ENCODE measurements around the gene RAPGEF3. TPM values are rescaled to one million over a fixed set of nuclear protein-coding genes. Genes with fewer than 3 reads are reported as not detected.

The RAPGEF3 gene
- total RNA-seq, 2 experiments from 2014 or later = 2.1 to 2.5 TPM

GRCh38 chr12:47753021-47754001 lies 5.4 kb downstream of the RAPGEF3 start:
- no peak overlapping the region for H3K27ac Mint-ChIP-seq
- H3K36me3 Mint-ChIP-seq = no peaks in the 10 kb centered on the region
- CTCF ChIA-PET = interaction anchor here (3.0 to 14.4 kb wide), 4 partner anchors 10 to 85 kb away, joined by 13 to 361 read pairs (median 70); partner anchors contain the start of gene SLC48A1
- intact Hi-C loops (cut with micrococcal nuclease) = loop anchor here (2.0 kb wide), 1 partner anchor 47 kb away; the partner anchor contains the start of gene RPAP3
- DNase-seq = no peak
- H3K9me3 Mint-ChIP-seq = no peaks in the 10 kb centered on the region
- peaks cover 39% of the 10 kb centered on the region for H3K4me1 Mint-ChIP-seq (ENCODE audit: low read depth)
- no peak overlapping the region for H3K4me3 Mint-ChIP-seq
- POLR2A ChIA-PET = no interaction called here
- H3K27me3 Mint-ChIP-seq = no peaks in the 10 kb centered on the region

GRCh38 chr12:47752552-47752951 lies 6.1 kb downstream of the RAPGEF3 start:
- H3K27me3 Mint-ChIP-seq = no peaks in the 10 kb centered on the region
- peaks cover 35% of the 10 kb centered on the region for H3K4me1 Mint-ChIP-seq (ENCODE audit: low read depth)
- H3K9me3 Mint-ChIP-seq = no peaks in the 10 kb centered on the region
- POLR2A ChIA-PET = no interaction called here
- CTCF ChIA-PET = interaction anchor here (0.9 to 14.4 kb wide), 3 partner anchors 9 to 86 kb away, joined by 3 to 361 read pairs (median 6); no protein-coding TSS in a partner anchor
- H3K27ac Mint-ChIP-seq = no peak overlapping the region
- no peak for DNase-seq
- no peaks in the 10 kb centered on the region for H3K36me3 Mint-ChIP-seq
- intact Hi-C loops (cut with micrococcal nuclease) = no loop called here
- H3K4me3 Mint-ChIP-seq = no peak overlapping the region

- intact Hi-C loops (cut with micrococcal nuclease) = no loop called here
- no peak for DNase-seq
- H3K27me3 Mint-ChIP-seq = no peaks in the 10 kb centered on the region
- POLR2A ChIA-PET = no interaction called here
- no peaks in the 10 kb centered on the region for H3K36me3 Mint-ChIP-seq
- CTCF ChIA-PET = interaction anchor here (0.9 to 14.4 kb wide), 3 partner anchors 9 to 86 kb away, joined by 3 to 361 read pairs (median 6); no protein-coding TSS in a partner anchor
- peaks cover 31% of the 10 kb centered on the region for H3K4me1 Mint-ChIP-seq (ENCODE audit: low read depth)
- H3K4me3 Mint-ChIP-seq = no peak overlapping the region
- no peak overlapping the region for H3K27ac Mint-ChIP-seq
- H3K9me3 Mint-ChIP-seq = no peaks in the 10 kb centered on the region
These were observed 6.6 kb downstream of the RAPGEF3 start for GRCh38 chr12:47752121-47752520.

GRCh38 chr12:47751561-47751960 lies 7.1 kb downstream of the RAPGEF3 start:
- DNase-seq = no peak
- POLR2A ChIA-PET = no interaction called here
- Mint-ChIP-seq H3K9me3 (no peaks in the 10 kb centered on the region), H3K36me3 (no peaks in the 10 kb centered on the region), H3K27ac (no peak overlapping the region), H3K4me1 (ENCODE audit: low read depth) (peaks cover 27% of the 10 kb centered on the region), H3K27me3 (no peaks in the 10 kb centered on the region), H3K4me3 (no peak overlapping the region)
- CTCF ChIA-PET = interaction anchor here (0.9 to 14.4 kb wide), 3 partner anchors 8 to 87 kb away, joined by 3 to 361 read pairs (median 6); no protein-coding TSS in a partner anchor
- intact Hi-C loops (cut with micrococcal nuclease) = no loop called here

- intact Hi-C loops (cut with micrococcal nuclease) = no loop called here
- Mint-ChIP-seq H3K9me3 (no peaks in the 10 kb centered on the region), H3K4me1 (ENCODE audit: low read depth) (peaks cover 21% of the 10 kb centered on the region), H3K36me3 (no peaks in the 10 kb centered on the region), H3K4me3 (no peak overlapping the region), H3K27me3 (no peaks in the 10 kb centered on the region), H3K27ac (no peak overlapping the region)
- DNase-seq = no peak
- CTCF ChIA-PET = interaction anchor here (1.0 to 14.4 kb wide), 3 partner anchors 8 to 87 kb away, joined by 4 to 361 read pairs (median 6); no protein-coding TSS in a partner anchor
- POLR2A ChIA-PET = no interaction called here
These were observed 7.7 kb downstream of the RAPGEF3 start for GRCh38 chr12:47750916-47751470.

- Mint-ChIP-seq H3K27ac (no peak overlapping the region), H3K36me3 (no peaks in the 10 kb centered on the region), H3K4me3 (no peak overlapping the region), H3K4me1 (ENCODE audit: low read depth) (peaks cover 15% of the 10 kb centered on the region), H3K27me3 (no peaks in the 10 kb centered on the region), H3K9me3 (no peaks in the 10 kb centered on the region)
- ChIA-PET CTCF (interaction anchor here (1.0 to 14.4 kb wide), 2 partner anchors 7 to 17 kb away, joined by 4 to 361 read pairs; no protein-coding TSS in a partner anchor), POLR2A (no interaction called here)
- intact Hi-C loops (cut with micrococcal nuclease) = no loop called here
- no peak for DNase-seq
These were observed 8.4 kb downstream of the RAPGEF3 start for GRCh38 chr12:47750229-47750798.

GRCh38 chr12:47748899-47749298 lies 9.8 kb downstream of the RAPGEF3 start:
- CTCF ChIA-PET = interaction anchor here (2.1 kb wide), 1 partner anchor 17 kb away, joined by 5 read pairs; no protein-coding TSS in a partner anchor
- no peak overlapping the region for H3K4me3 Mint-ChIP-seq
- no peak overlapping the region for H3K27ac Mint-ChIP-seq
- intact Hi-C loops (cut with micrococcal nuclease) = no loop called here
- no peak for DNase-seq
- H3K27me3 Mint-ChIP-seq = no peaks in the 10 kb centered on the region
- POLR2A ChIA-PET = no interaction called here
- H3K9me3 Mint-ChIP-seq = no peaks in the 10 kb centered on the region
- peaks cover 4% of the 10 kb centered on the region for H3K4me1 Mint-ChIP-seq (ENCODE audit: low read depth)
- no peaks in the 10 kb centered on the region for H3K36me3 Mint-ChIP-seq

- Mint-ChIP-seq H3K27ac (no peak overlapping the region), H3K36me3 (no peaks in the 10 kb centered on the region), H3K4me3 (no peak overlapping the region), H3K9me3 (no peaks in the 10 kb centered on the region), H3K27me3 (no peaks in the 10 kb centered on the region), H3K4me1 (ENCODE audit: low read depth) (peaks cover 5% of the 10 kb centered on the region)
- DNase-seq = no peak
- ChIA-PET CTCF (interaction anchor here (2.1 to 2.4 kb wide), 2 partner anchors 17 to 19 kb away, joined by 5 to 17 read pairs; no protein-coding TSS in a partner anchor), POLR2A (no interaction called here)
- intact Hi-C loops (cut with micrococcal nuclease) = no loop called here
These were observed 10.2 kb downstream of the RAPGEF3 start for GRCh38 chr12:47748507-47748828.

- intact Hi-C loops (cut with micrococcal nuclease) = no loop called here
- ChIA-PET POLR2A (no interaction called here), CTCF (interaction anchor here (1.1 to 9.7 kb wide), 4 partner anchors 9 to 32 kb away, joined by 5 to 361 read pairs (median 11); partner anchors contain the start of gene RAPGEF3)
- Mint-ChIP-seq H3K9me3 (no peaks in the 10 kb centered on the region), H3K4me3 (no peak overlapping the region), H3K27ac (no peak overlapping the region), H3K27me3 (no peaks in the 10 kb centered on the region), H3K36me3 (no peaks in the 10 kb centered on the region), H3K4me1 (ENCODE audit: low read depth) (peaks cover 5% of the 10 kb centered on the region)
- DNase-seq = no peak
These were observed 10.8 kb downstream of the RAPGEF3 start for GRCh38 chr12:47747596-47748506.

- Mint-ChIP-seq H3K4me3 (no peak overlapping the region), H3K27ac (no peak overlapping the region), H3K9me3 (no peaks in the 10 kb centered on the region), H3K4me1 (ENCODE audit: low read depth) (peaks cover 8% of the 10 kb centered on the region), H3K36me3 (no peaks in the 10 kb centered on the region), H3K27me3 (no peaks in the 10 kb centered on the region)
- POLR2A ChIA-PET = no interaction called here
- DNase-seq = no peak
- intact Hi-C loops (cut with micrococcal nuclease) = no loop called here
- CTCF ChIA-PET = interaction anchor here (0.7 to 9.7 kb wide), 5 partner anchors 10 to 91 kb away, joined by 3 to 361 read pairs (median 5); partner anchors contain the start of gene RAPGEF3
These were observed 11.6 kb downstream of the RAPGEF3 start for GRCh38 chr12:47747126-47747525.

GRCh38 chr12:47746523-47746922 lies 12.2 kb downstream of the RAPGEF3 start:
- Mint-ChIP-seq H3K4me1 (ENCODE audit: low read depth) (peaks cover 10% of the 10 kb centered on the region), H3K27me3 (no peaks in the 10 kb centered on the region), H3K4me3 (no peak overlapping the region), H3K9me3 (no peaks in the 10 kb centered on the region), H3K36me3 (no peaks in the 10 kb centered on the region), H3K27ac (no peak overlapping the region)
- DNase-seq = no peak
- CTCF ChIA-PET = interaction anchor here (0.7 to 9.7 kb wide), 5 partner anchors 11 to 92 kb away, joined by 3 to 361 read pairs (median 5); partner anchors contain the start of gene RAPGEF3
- intact Hi-C loops (cut with micrococcal nuclease) = no loop called here
- POLR2A ChIA-PET = no interaction called here

Measured in activated CD4-positive, alpha-beta memory T cell treated with anti-CD3 and anti-CD28 coated beads for 36 hours (primary cell).